Epithelial cell of esophagus (primary cell): ENCODE results near the gene CSTF1.

Source experiments
- DNase-seq: peaks from one replicate; pipeline ENCODE4 v3.0.0; 2010; ENCODE audit warnings: low read depth
- H3K4me3 ChIP-seq: 2 replicates; pipeline ENCODE4 v1.5.1; 2011; ENCODE audit warnings: mild to moderate bottlenecking, low read length, control low read depth
- TF ChIP-seq, protein P1 (sequence below): IDR thresholded peaks from 2 replicates; pipeline ENCODE4 v1.5.1; 2011; ENCODE audit warnings: low read depth, mild to moderate bottlenecking, low read length, control low read depth, inconsistent platforms; ENCODE audit not compliant: insufficient read depth; ENCODE audit errors: missing control alignments

CSTF1 gene

GRCh38 chr20:56359212-56360132, 33.0 kb upstream of the CSTF1 start:
- TF ChIP-seq, protein P1, sequence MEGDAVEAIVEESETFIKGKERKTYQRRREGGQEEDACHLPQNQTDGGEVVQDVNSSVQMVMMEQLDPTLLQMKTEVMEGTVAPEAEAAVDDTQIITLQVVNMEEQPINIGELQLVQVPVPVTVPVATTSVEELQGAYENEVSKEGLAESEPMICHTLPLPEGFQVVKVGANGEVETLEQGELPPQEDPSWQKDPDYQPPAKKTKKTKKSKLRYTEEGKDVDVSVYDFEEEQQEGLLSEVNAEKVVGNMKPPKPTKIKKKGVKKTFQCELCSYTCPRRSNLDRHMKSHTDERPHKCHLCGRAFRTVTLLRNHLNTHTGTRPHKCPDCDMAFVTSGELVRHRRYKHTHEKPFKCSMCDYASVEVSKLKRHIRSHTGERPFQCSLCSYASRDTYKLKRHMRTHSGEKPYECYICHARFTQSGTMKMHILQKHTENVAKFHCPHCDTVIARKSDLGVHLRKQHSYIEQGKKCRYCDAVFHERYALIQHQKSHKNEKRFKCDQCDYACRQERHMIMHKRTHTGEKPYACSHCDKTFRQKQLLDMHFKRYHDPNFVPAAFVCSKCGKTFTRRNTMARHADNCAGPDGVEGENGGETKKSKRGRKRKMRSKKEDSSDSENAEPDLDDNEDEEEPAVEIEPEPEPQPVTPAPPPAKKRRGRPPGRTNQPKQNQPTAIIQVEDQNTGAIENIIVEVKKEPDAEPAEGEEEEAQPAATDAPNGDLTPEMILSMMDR, result no peak
- peak; percentile 80 for DNase-seq
- H3K4me3 ChIP-seq, result peak overlapping the region; percentile 69

DNA sequence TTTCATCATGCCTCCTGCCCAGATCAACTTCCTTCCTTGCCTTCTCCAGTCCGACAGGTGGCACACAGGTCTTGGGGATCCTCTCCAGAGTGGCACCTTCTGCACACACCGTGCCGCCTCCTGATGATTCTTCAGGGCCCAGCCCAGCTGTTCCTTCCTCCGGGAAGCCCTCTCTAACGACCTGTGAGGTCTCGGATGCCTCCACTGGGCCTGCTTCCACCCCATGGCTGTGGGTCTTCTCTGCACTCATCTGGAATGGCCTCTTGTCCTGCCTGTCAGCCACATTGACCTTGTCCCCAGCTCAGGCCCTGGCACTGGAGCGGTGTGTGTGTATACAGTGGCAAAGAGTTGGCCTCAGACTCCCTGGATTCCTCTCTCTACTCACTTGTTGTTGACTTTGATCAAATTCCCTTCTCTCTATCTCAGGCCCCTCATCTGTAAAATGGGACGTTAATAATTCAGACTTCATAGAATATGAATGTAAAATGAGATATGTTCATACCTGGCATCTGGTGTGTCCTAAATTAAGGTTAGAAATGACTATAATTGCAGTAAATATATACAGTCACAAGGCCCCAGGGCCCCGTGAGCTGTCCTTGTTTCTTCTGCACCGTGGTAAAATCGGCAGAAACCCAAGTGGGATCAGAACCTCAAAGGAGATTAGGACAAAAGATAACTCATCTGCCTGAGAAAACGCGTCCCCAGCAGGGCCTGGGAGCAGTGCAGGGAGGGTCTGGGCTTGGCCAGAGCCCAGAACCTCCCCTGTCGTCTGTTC, 32.1 kb upstream of the CSTF1 start:
- TF ChIP-seq, protein P1, result peak; percentile 13
- peak overlapping the region; percentile 69 for H3K4me3 ChIP-seq
- no peak for DNase-seq

DNA sequence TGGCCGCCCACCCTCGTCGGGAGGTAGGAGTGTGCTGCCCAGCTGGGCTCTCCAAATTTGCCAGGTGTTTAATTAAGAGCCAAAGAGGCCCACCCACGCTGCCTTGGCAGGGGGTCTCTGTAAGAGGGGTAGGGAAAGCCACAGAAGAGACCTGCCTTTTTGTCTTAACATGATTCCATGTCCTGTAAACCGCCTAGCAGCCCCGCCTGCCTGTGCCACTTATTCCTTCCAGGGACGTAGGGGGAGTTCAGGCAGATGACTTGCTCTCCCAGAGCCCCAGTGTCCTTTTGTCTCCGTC, 31.6 kb upstream of the CSTF1 start:
- TF ChIP-seq, protein P1, result no peak
- no peak for DNase-seq
- no peak overlapping the region for H3K4me3 ChIP-seq

GRCh38 chr20:56361900-56362299, 30.5 kb upstream of the CSTF1 start:
- no peak overlapping the region for H3K4me3 ChIP-seq
- DNase-seq, result no peak
- TF ChIP-seq, protein P1, result no peak

DNA sequence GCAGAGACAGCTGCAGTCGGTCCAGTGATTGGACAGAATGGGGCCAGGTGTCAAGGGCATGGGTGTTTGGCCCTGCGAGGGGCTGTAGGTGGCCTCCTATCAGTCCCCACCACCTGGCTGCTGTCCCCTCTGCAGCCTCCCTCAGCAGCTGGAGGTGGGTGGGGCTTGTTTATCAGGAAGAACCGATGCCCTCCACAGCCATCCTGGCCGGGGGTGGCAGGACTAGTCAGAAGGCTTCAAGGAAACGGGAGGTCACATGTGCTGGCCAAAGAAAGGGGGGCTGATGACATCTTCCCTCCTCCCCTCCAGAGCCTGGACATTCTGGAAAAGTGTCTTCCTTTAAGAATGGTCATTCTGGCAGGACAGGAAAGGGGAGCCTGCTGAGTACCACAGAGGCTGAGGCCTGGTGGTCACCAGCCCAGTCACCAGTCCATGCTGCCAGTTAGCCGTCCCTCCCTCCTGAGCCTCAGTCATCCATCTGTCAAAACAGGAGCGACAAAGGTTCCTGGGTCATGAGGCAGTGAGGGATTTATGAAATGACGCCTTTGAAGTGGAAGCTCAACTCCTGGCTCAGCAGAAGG, 29.5 kb upstream of the CSTF1 start:
- no peak for DNase-seq

DNA sequence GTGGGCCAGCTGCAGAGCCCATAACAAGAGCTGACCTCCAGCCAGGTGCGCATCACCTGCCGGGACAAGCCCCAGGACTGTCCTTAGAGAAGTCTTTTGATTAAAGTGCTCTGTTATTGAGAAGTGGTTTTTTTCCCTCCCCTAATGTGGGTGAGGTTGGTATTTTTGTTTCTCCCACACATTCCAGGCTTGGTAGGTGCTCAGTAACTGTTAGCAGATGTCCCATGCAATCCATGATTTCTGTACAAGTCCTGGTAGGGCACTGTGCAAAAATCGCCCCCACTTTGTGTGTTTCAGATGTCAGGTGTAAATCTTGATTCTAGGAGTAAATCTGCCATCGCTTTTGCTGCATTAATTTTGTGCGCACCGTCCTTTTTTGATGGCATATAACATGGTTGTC, 29.0 kb upstream of the CSTF1 start:
- no peak overlapping the region for H3K4me3 ChIP-seq
- no peak for DNase-seq
- TF ChIP-seq, protein P1, result no peak

More for the DNA sequence above, 29.5 kb upstream of the CSTF1 start:
- H3K4me3 ChIP-seq, result no peak overlapping the region
- TF ChIP-seq, protein P1, result no peak
